HEK293 (cell line): ENCODE measurements around the gene PPP1R36.
A peak's percentile ranks its signal among the peaks of the same experiment; 100 is the strongest.

Experiments used
- CTCF ChIA-PET: fragments of 350-600 bp; formaldehyde crosslinking; extraction: SDS; loops from one replicate; lab custom pipeline; 2021; ENCODE audit warnings: antibody characterized with exemption; lab: Yijun Ruan, JAX
- POLR2A ChIA-PET: fragments of 300-600 bp; formaldehyde crosslinking; extraction: SDS; loops from one replicate; lab custom pipeline; 2020; ENCODE audit warnings: antibody characterized with exemption, inconsistent platforms; lab: Yijun Ruan, JAX
- H3K27ac ChIP-seq: fragments of 200-500 bp; sonication (Bioruptor generic); 2 replicates; pipeline ENCODE4 v1.5.1; 2014; ENCODE audit warnings: low read depth, low read length, control low read depth, inconsistent platforms; ENCODE audit errors: extremely low read depth
- H3K36me3 ChIP-seq, 2 experiments: fragments of 200-500 bp in 1 of 2; sonication (Bioruptor generic) in 1 of 2; 1 replicate in 1 of 2; 2 replicates in 1 of 2; pipeline ENCODE4 v1.5.1; 2014 to 2017; ENCODE audit warnings: inconsistent platforms in 2 of 2, low read length in 2 of 2; ENCODE audit not compliant: control insufficient read depth in 2 of 2, insufficient read depth in 1 of 2
- H3K4me1 ChIP-seq: fragments of 200-500 bp; sonication (Bioruptor generic); 2 replicates; pipeline ENCODE4 v1.5.1; 2014; ENCODE audit warnings: mild to moderate bottlenecking, low read length, inconsistent platforms; ENCODE audit not compliant: control insufficient read depth, insufficient read depth
- H3K4me3 ChIP-seq: 2 replicates; pipeline ENCODE4 v1.5.1; 2011; ENCODE audit warnings: low read depth, mild to moderate bottlenecking, control low read depth, low read length, moderate library complexity
- H3K9me3 ChIP-seq: fragments of 200-500 bp; sonication (Bioruptor generic); 2 replicates; pipeline ENCODE4 v1.5.1; 2014; ENCODE audit warnings: low read depth, low read length, inconsistent platforms; ENCODE audit not compliant: control insufficient read depth, insufficient read depth
- EGR2 ChIP-seq: fragments of 450-650 bp; formaldehyde crosslinking; IDR thresholded peaks from 2 replicates; pipeline ENCODE4 v1.5.1; 2016; ENCODE audit warnings: low read depth, missing biosample characterization, missing genetic modification characterization
- HOXD13 ChIP-seq: sonication (generic); formaldehyde crosslinking; IDR thresholded peaks from 2 replicates; pipeline ENCODE4 v1.8.0; 2022; ENCODE audit warnings: missing genetic modification reagents, borderline replicate concordance
- KLF7 ChIP-seq: fragments of 450-650 bp; formaldehyde crosslinking; IDR thresholded peaks from 2 replicates; pipeline ENCODE4 v1.5.1; 2016; ENCODE audit warnings: missing biosample characterization, missing genetic modification characterization, borderline replicate concordance
- PRDM1 ChIP-seq: fragments of 450-650 bp; formaldehyde crosslinking; IDR thresholded peaks from 2 replicates; pipeline ENCODE4; 2016; ENCODE audit warnings: missing biosample characterization, missing genetic modification characterization
- SP7 ChIP-seq: fragments of 450-650 bp; formaldehyde crosslinking; IDR thresholded peaks from 2 replicates; pipeline ENCODE4 v1.5.1; 2016; ENCODE audit warnings: missing biosample characterization, missing genetic modification characterization
- ZBTB48 ChIP-seq: fragments of 450-650 bp; formaldehyde crosslinking; IDR thresholded peaks from 2 replicates; pipeline ENCODE4 v1.5.1; 2016; ENCODE audit warnings: missing biosample characterization, missing genetic modification characterization
- ZFHX2 ChIP-seq: fragments of 450-650 bp; formaldehyde crosslinking; conservative IDR thresholded peaks from 2 replicates; pipeline ENCODE4 v1.5.1; 2016; ENCODE audit warnings: missing biosample characterization, missing genetic modification characterization
- ZIC2 ChIP-seq: fragments of 450-650 bp; formaldehyde crosslinking; IDR thresholded peaks from 2 replicates; pipeline ENCODE4 v1.5.1; 2016; ENCODE audit warnings: missing biosample characterization, missing genetic modification characterization
- ZNF157 ChIP-seq: fragments of 450-650 bp; formaldehyde crosslinking; IDR thresholded peaks from 2 replicates; pipeline ENCODE4 v1.5.1; 2016; ENCODE audit warnings: missing biosample characterization, missing genetic modification characterization
- ZNF169 ChIP-seq: fragments of 450-650 bp; formaldehyde crosslinking; IDR thresholded peaks from 2 replicates; pipeline ENCODE4 v1.5.1; 2016; ENCODE audit warnings: missing biosample characterization, missing genetic modification characterization
- ZNF426 ChIP-seq: fragments of 450-650 bp; formaldehyde crosslinking; IDR thresholded peaks from 2 replicates; pipeline ENCODE4 v1.5.1; 2017; ENCODE audit warnings: missing biosample characterization, missing genetic modification characterization, mild to moderate bottlenecking, inconsistent platforms, moderate library complexity
- ZNF626 ChIP-seq: fragments of 450-650 bp; sonication (Bioruptor Pico); formaldehyde crosslinking; IDR thresholded peaks from 2 replicates; pipeline ENCODE4 v1.5.1; 2018; ENCODE audit warnings: missing biosample characterization, missing genetic modification characterization, inconsistent platforms
- TF ChIP-seq, protein P1 (sequence below): fragments of 450-650 bp; formaldehyde crosslinking; IDR thresholded peaks from 2 replicates; pipeline ENCODE4 v1.5.1; 2016; ENCODE audit warnings: missing biosample characterization, missing genetic modification characterization
- TF ChIP-seq, protein P2 (sequence below): fragments of 450-650 bp; formaldehyde crosslinking; IDR thresholded peaks from 2 replicates; pipeline ENCODE4 v1.5.1; 2017; ENCODE audit warnings: missing biosample characterization, missing genetic modification characterization
- TF ChIP-seq, protein P3 (sequence below): fragments of 450-650 bp; formaldehyde crosslinking; IDR thresholded peaks from 2 replicates; pipeline ENCODE4 v1.5.1; 2016; ENCODE audit warnings: missing biosample characterization, missing genetic modification characterization
- TF ChIP-seq, protein P4 (sequence below): fragments of 450-650 bp; formaldehyde crosslinking; conservative IDR thresholded peaks from 2 replicates; pipeline ENCODE4 v1.5.1; 2016; ENCODE audit warnings: low read depth, missing biosample characterization, missing genetic modification characterization

The PPP1R36 gene

DNA sequence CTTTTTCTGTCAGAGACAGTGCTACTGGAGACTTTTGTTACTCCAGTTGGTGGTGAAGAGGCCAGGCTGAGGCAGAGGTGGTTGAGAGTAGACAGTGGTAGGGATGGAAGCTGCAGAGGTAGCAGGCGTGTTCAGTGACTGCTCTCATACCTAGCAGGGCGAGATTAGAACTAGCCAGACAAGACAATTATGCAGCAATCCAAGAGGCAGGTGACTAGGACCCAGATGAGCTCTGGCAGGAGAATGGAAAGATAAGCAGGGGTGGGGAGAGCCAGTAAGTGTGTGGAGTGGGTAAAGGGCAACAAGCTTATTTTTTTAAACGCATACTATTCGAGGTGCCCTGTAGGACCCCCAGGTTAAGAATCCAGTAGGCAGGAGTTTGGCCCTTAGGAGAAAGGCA lies 4.8 kb downstream of the PPP1R36 start:
- TF ChIP-seq PRDM1 (no peak), KLF7 (no peak), ZNF426 (tag by site-specific recombination) (no peak), ZNF169 (tag by site-specific recombination) (no peak), ZNF626 (tag by site-specific recombination) (no peak)
- Histone ChIP-seq H3K9me3 (no peaks in the 10 kb centered on the region), H3K36me3 (no peaks in the 10 kb centered on the region), H3K27ac (no peak overlapping the region), H3K4me1 (no peaks in the 10 kb centered on the region), H3K4me3 (no peak overlapping the region)
- CTCF ChIA-PET: interaction anchor here (1.0 to 1.2 kb wide), 2 partner anchors 10 to 211 kb away, joined by 3 read pairs; no protein-coding TSS in a partner anchor
- POLR2A ChIA-PET: interaction anchor here (1.2 kb wide), 2 partner anchors 13 to 14 kb away, joined by 4 to 7 read pairs; partner anchors contain the start of gene HSPA2

DNA sequence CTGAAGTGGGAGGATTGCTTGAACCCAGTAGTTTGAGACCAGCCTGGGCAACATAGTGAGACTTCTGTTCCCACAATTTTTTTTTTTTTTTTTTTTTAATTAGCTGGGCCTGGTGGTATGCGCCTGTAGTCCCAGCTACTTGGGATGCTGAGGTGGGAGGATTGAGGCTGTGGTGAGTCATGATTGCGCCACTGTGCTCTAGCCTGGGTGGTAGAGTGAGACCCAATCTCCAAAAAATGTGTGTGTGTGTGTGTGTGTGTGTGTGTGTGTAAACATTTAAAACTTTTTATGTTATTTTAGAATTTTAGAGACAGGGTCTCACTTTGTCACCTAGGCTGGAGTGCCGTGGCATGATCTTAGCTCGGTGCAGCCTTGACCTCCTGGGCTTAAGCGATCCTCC lies 6.8 kb downstream of the PPP1R36 start:
- Histone ChIP-seq H3K4me3 (no peak overlapping the region), H3K36me3 (no peaks in the 10 kb centered on the region), H3K27ac (no peak overlapping the region), H3K4me1 (no peaks in the 10 kb centered on the region; the same call in 1 of the 2 replicates), H3K9me3 (no peaks in the 10 kb centered on the region)
- ChIA-PET POLR2A (interaction anchor here (0.7 to 1.4 kb wide), 2 partner anchors 16 to 206 kb away, joined by 4 to 18 read pairs; partner anchors contain the start of gene HSPA2), CTCF (interaction anchor here (0.6 to 0.9 kb wide), 2 partner anchors 15 to 80 kb away, joined by 3 read pairs; no protein-coding TSS in a partner anchor)
- TF ChIP-seq, protein P1, sequence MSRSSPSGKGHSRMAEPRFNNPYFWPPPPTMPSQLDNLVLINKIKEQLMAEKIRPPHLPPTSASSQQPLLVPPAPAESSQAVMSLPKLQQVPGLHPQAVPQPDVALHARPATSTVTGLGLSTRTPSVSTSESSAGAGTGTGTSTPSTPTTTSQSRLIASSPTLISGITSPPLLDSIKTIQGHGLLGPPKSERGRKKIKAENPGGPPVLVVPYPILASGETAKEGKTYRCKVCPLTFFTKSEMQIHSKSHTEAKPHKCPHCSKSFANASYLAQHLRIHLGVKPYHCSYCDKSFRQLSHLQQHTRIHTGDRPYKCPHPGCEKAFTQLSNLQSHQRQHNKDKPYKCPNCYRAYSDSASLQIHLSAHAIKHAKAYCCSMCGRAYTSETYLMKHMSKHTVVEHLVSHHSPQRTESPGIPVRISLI (tag by site-specific recombination): 0 out of 2 replicates have a peak, but pooled peaks have one; percentile 27
- TF ChIP-seq, protein P2, sequence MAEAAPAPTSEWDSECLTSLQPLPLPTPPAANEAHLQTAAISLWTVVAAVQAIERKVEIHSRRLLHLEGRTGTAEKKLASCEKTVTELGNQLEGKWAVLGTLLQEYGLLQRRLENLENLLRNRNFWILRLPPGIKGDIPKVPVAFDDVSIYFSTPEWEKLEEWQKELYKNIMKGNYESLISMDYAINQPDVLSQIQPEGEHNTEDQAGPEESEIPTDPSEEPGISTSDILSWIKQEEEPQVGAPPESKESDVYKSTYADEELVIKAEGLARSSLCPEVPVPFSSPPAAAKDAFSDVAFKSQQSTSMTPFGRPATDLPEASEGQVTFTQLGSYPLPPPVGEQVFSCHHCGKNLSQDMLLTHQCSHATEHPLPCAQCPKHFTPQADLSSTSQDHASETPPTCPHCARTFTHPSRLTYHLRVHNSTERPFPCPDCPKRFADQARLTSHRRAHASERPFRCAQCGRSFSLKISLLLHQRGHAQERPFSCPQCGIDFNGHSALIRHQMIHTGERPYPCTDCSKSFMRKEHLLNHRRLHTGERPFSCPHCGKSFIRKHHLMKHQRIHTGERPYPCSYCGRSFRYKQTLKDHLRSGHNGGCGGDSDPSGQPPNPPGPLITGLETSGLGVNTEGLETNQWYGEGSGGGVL: peak; percentile 59
- TF ChIP-seq ZNF157 (tag by site-specific recombination) (no peak), EGR2 (tag by site-specific recombination) (peak; percentile 60), ZFHX2 (peak; percentile 64), ZIC2 (tag by site-specific recombination) (no peak), HOXD13 (CRISPR knock-in tag) (no peak), ZBTB48 (tag by site-specific recombination) (no peak), SP7 (0 out of 2 replicates have a peak, but pooled peaks have one; percentile 27)
- TF ChIP-seq, protein P3, sequence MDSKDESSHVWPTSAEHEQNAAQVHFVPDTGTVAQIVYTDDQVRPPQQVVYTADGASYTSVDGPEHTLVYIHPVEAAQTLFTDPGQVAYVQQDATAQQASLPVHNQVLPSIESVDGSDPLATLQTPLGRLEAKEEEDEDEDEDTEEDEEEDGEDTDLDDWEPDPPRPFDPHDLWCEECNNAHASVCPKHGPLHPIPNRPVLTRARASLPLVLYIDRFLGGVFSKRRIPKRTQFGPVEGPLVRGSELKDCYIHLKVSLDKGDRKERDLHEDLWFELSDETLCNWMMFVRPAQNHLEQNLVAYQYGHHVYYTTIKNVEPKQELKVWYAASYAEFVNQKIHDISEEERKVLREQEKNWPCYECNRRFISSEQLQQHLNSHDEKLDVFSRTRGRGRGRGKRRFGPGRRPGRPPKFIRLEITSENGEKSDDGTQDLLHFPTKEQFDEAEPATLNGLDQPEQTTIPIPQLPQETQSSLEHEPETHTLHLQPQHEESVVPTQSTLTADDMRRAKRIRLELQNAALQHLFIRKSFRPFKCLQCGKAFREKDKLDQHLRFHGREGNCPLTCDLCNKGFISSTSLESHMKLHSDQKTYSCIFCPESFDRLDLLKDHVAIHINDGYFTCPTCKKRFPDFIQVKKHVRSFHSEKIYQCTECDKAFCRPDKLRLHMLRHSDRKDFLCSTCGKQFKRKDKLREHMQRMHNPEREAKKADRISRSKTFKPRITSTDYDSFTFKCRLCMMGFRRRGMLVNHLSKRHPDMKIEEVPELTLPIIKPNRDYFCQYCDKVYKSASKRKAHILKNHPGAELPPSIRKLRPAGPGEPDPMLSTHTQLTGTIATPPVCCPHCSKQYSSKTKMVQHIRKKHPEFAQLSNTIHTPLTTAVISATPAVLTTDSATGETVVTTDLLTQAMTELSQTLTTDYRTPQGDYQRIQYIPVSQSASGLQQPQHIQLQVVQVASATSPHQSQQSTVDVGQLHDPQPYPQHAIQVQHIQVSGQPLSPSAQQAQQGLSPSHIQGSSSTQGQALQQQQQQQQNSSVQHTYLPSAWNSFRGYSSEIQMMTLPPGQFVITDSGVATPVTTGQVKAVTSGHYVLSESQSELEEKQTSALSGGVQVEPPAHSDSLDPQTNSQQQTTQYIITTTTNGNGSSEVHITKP: 0 out of 2 replicates have a peak, but pooled peaks have one; percentile 22
- TF ChIP-seq, protein P4, sequence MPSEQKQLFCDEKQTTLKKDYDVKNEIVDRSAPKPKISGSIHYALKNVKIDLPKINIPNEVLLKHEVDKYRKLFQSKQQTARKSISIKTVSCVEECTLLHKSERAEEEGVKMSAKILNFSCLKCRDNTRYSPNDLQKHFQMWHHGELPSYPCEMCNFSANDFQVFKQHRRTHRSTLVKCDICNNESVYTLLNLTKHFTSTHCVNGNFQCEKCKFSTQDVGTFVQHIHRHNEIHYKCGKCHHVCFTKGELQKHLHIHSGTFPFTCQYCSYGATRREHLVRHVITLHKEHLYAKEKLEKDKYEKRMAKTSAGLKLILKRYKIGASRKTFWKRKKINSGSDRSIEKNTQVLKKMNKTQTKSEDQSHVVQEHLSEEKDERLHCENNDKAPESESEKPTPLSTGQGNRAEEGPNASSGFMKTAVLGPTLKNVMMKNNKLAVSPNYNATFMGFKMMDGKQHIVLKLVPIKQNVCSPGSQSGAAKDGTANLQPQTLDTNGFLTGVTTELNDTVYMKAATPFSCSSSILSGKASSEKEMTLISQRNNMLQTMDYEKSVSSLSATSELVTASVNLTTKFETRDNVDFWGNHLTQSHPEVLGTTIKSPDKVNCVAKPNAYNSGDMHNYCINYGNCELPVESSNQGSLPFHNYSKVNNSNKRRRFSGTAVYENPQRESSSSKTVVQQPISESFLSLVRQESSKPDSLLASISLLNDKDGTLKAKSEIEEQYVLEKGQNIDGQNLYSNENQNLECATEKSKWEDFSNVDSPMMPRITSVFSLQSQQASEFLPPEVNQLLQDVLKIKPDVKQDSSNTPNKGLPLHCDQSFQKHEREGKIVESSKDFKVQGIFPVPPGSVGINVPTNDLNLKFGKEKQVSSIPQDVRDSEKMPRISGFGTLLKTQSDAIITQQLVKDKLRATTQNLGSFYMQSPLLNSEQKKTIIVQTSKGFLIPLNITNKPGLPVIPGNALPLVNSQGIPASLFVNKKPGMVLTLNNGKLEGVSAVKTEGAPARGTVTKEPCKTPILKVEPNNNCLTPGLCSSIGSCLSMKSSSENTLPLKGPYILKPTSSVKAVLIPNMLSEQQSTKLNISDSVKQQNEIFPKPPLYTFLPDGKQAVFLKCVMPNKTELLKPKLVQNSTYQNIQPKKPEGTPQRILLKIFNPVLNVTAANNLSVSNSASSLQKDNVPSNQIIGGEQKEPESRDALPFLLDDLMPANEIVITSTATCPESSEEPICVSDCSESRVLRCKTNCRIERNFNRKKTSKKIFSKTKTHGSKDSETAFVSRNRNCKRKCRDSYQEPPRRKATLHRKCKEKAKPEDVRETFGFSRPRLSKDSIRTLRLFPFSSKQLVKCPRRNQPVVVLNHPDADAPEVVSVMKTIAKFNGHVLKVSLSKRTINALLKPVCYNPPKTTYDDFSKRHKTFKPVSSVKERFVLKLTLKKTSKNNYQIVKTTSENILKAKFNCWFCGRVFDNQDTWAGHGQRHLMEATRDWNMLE (tag by site-specific recombination): no peak
